IPS DF 19.7 (cell line): ENCODE data around the gene C7orf33.
"Not testable (repeated sequence)": the region's sequence is repeated elsewhere in the genome, so short reads cannot be mapped to it uniquely, and the experiment has no call there.

ENCODE experiments used
- DNase-seq: peaks from one replicate; pipeline ENCODE4 v3.0.0-alpha.2; 2013; ENCODE audit warnings: low read depth, low spot score

Gene C7orf33

GRCh38 chr7:148580446-148580845 lies 10.1 kb upstream of the C7orf33 start:
- DNase-seq = no peak

- no peak for DNase-seq
These were observed 8.9 kb upstream of the C7orf33 start for GRCh38 chr7:148581624-148582023.

GRCh38 chr7:148584154-148584827 lies 6.3 kb upstream of the C7orf33 start:
- no peak for DNase-seq

GRCh38 chr7:148585399-148585798 lies 5.2 kb upstream of the C7orf33 start:
- no peak for DNase-seq

GRCh38 chr7:148587076-148587475 lies 3.5 kb upstream of the C7orf33 start:
- no peak for DNase-seq

- DNase-seq = no peak
These were observed 2.4 kb upstream of the C7orf33 start for GRCh38 chr7:148588168-148588567.

GRCh38 chr7:148588670-148589131 lies 1.9 kb upstream of the C7orf33 start:
- DNase-seq = no peak

- DNase-seq = no peak
These were observed 926 bp upstream of the C7orf33 start for GRCh38 chr7:148589640-148590039.

GRCh38 chr7:148596354-148596753 lies 5.8 kb downstream of the C7orf33 start:
- not testable (repeated sequence) for DNase-seq

- DNase-seq = no peak
These were observed 7.8 kb downstream of the C7orf33 start for GRCh38 chr7:148598351-148598750.

GRCh38 chr7:148605350-148605749 lies 14.8 kb downstream of the C7orf33 start:
- no peak for DNase-seq

- DNase-seq = peak; percentile 86
These were observed 16.6 kb downstream of the C7orf33 start for GRCh38 chr7:148607151-148607661.

GRCh38 chr7:148609045-148609725 lies 18.6 kb downstream of the C7orf33 start:
- no peak for DNase-seq

GRCh38 chr7:148611692-148612091 lies 21.1 kb downstream of the C7orf33 start:
- DNase-seq = peak; percentile 38

GRCh38 chr7:148615085-148615730 lies 24.6 kb downstream of the C7orf33 start:
- no peak for DNase-seq

- DNase-seq = no peak
These were observed 30.3 kb downstream of the C7orf33 start for GRCh38 chr7:148620749-148621359.

GRCh38 chr7:148621563-148621962 lies 31.0 kb downstream of the C7orf33 start:
- DNase-seq = no peak

GRCh38 chr7:148622887-148623585 lies 32.5 kb downstream of the C7orf33 start:
- no peak for DNase-seq

GRCh38 chr7:148623586-148624282 lies 33.2 kb downstream of the C7orf33 start:
- DNase-seq = no peak

GRCh38 chr7:148624735-148625134 lies 34.2 kb downstream of the C7orf33 start:
- no peak for DNase-seq

GRCh38 chr7:148625342-148625741 lies 34.8 kb downstream of the C7orf33 start:
- DNase-seq = no peak
